ENCODE measurements around the gene ZDHHC24.

DNA sequence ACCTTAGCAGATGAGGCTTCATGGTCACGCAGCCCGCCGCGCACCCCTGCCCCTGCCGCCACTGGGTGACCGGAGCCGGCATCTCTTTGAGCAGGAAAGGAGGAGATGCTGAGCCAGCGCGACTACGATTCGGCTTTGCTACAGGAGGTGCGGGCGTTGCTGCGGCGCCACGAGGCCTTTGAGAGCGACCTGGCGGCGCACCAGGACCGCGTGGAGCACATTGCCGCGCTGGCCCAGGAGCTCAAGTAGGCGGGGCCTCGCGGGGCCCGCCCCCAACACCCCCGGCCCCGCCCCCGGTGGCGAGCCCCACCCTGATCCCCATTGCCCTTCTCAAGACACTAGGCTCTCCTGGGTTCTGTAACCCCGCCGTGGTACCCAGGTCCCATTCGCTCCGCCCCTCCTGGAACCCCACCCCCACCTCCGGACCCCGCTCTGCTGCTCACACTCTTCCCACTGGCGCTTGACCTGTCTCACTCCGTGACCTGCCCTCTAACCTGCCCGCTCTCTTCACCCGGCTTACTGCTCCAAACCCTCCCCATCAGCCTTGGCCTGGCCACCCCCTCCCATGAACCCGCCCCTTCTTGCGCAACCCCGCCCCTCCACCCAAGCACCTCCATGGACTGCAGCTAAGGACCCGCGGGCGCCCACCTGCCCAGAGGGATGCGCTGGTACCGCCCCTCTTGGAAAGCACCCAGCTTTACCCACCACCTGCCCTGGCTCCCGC, 13.5 kb upstream of the ZDHHC24 start:
- TF ChIP-seq, protein P1, sequence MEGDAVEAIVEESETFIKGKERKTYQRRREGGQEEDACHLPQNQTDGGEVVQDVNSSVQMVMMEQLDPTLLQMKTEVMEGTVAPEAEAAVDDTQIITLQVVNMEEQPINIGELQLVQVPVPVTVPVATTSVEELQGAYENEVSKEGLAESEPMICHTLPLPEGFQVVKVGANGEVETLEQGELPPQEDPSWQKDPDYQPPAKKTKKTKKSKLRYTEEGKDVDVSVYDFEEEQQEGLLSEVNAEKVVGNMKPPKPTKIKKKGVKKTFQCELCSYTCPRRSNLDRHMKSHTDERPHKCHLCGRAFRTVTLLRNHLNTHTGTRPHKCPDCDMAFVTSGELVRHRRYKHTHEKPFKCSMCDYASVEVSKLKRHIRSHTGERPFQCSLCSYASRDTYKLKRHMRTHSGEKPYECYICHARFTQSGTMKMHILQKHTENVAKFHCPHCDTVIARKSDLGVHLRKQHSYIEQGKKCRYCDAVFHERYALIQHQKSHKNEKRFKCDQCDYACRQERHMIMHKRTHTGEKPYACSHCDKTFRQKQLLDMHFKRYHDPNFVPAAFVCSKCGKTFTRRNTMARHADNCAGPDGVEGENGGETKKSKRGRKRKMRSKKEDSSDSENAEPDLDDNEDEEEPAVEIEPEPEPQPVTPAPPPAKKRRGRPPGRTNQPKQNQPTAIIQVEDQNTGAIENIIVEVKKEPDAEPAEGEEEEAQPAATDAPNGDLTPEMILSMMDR (IDR thresholded peaks at IDR 0.05), result no peak
- TF ChIP-seq EP300 (IDR thresholded peaks at IDR 0.05), result no peak
- no peak for TF ChIP-seq POLR2A (IDR thresholded peaks at IDR 0.05)
- TF ChIP-seq POLR2AphosphoS5 (IDR thresholded peaks at IDR 0.05), result no peak

Data from gastroesophageal sphincter (tissue), 3 donors.